ENCODE results near the gene ZNF726.
"Not testable (repeated sequence)": the region's sequence is repeated elsewhere in the genome, so short reads cannot be mapped to it uniquely, and the experiment has no call there.

The ZNF726 gene

GRCh38 chr19:23943411-23943810 is 28.7 kb downstream of the ZNF726 start:
- no peak for TF ChIP-seq CTCF (conservative IDR thresholded peaks at IDR 0.05; ENCODE audit: low read depth, low read length)
- no peak for DNase-seq (ENCODE audit: low read depth)
- H3K4me3 ChIP-seq (ENCODE audit: low read depth, low read length), result no peak overlapping the region

DNA sequence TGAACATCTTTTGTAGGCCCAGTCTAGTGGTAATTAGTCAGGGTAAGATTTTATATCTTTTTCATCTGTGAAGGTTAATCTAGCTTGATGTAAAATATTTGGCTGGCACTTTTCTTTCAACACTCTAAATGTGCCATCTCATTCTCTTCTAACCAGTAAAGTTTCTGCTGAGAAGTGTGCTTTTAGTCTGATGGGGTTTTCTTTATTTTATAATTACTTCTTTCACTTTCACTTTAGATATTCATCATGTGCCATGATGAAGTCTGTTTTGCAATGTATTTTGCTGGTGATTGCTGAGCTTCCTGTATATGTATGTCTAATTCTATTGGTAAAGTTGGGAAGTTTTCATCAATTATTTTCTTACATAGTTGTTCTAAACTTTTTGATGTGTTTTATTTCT is 31.9 kb downstream of the ZNF726 start:
- TF ChIP-seq CTCF (conservative IDR thresholded peaks at IDR 0.05; ENCODE audit: low read depth, low read length), result no peak
- DNase-seq (ENCODE audit: low read depth), result peak; percentile 31
- H3K4me3 ChIP-seq (ENCODE audit: low read depth, low read length), result no peak overlapping the region

- no peak for TF ChIP-seq CTCF (conservative IDR thresholded peaks at IDR 0.05; ENCODE audit: low read depth, low read length)
- no peak overlapping the region for H3K4me3 ChIP-seq (ENCODE audit: low read depth, low read length)
- peak; percentile 2 for DNase-seq (ENCODE audit: low read depth)
These were observed 34.9 kb downstream of the ZNF726 start for GRCh38 chr19:23949611-23950010.

- no peak for DNase-seq (ENCODE audit: low read depth)
- no peak for TF ChIP-seq CTCF (conservative IDR thresholded peaks at IDR 0.05; ENCODE audit: low read depth, low read length)
- H3K4me3 ChIP-seq (ENCODE audit: low read depth, low read length), result no peak overlapping the region
These were observed 41.4 kb downstream of the ZNF726 start for GRCh38 chr19:23956051-23956450.

- DNase-seq (ENCODE audit: low read depth), result peak; percentile 46
- H3K4me3 ChIP-seq (ENCODE audit: low read depth, low read length), result peak overlapping the region; percentile 12
- no peak for TF ChIP-seq CTCF (conservative IDR thresholded peaks at IDR 0.05; ENCODE audit: low read depth, low read length)
These were observed 43.1 kb downstream of the ZNF726 start for GRCh38 chr19:23957660-23958281.

DNA sequence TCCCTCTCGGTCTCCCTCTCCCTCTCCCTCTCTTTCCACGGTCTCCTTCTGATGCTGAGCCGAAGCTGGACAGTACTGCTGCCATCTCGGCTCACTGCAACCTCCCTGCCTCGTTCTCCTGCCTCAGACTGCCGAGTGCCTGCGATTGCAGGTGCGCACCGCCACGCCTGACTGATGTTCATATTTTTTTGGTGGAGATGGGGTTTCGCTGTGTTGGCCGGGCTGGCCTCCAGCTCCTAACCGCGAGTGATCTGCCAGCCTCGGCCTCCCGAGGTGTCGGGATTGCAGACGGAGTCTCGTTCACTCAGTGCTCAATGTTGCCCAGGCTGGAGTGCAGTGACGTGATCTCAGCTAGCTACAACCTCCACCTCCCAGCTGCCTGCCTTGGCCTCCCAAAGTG is 48.7 kb downstream of the ZNF726 start:
- DNase-seq (ENCODE audit: low read depth); H3K4me3 ChIP-seq (ENCODE audit: low read depth, low read length): not testable (repeated sequence)

DNA sequence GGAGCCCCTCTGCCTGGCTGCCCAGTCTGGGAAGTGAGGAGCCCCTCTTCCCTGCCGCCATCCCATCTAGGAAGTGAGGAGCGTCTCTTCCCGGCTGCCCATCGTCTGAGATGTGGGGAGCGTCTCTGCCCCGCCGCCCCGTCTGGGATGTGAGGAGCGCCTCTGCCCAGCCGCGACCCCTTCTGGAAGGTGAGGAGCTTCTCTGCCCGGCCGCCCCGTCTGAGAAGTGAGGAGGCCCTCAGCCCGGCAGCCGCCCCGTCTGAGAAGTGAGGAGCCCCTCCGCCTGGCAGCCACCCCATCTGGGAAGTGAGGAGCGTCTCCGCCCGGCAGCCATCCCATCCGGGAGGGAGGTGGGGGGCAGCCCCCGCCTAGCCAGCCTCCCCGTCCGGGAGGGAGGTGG is 49.2 kb downstream of the ZNF726 start:
- not testable (repeated sequence) for H3K4me3 ChIP-seq (ENCODE audit: low read depth, low read length); DNase-seq (ENCODE audit: low read depth)

DNA sequence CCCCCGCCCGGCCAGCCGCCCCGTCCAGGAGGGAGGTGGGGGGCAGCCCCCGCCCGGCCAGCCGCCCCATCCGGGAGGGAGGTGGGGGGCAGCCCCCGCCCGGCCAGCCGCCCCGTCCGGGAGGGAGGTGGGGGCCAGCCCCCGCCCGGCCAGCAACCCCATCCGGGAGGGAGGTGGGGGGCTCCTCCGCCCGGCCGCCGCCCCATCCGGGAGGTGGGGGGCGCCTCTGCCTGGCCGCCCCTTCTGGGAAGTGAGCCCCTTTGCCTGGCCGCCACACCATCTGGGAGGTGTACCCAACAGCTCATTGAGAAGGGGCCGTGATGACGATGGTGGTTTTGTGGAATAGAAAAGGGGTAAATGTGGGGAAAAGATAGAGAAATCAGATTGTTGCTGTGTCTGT is 49.6 kb downstream of the ZNF726 start:
- not testable (repeated sequence) for DNase-seq (ENCODE audit: low read depth)

DNA sequence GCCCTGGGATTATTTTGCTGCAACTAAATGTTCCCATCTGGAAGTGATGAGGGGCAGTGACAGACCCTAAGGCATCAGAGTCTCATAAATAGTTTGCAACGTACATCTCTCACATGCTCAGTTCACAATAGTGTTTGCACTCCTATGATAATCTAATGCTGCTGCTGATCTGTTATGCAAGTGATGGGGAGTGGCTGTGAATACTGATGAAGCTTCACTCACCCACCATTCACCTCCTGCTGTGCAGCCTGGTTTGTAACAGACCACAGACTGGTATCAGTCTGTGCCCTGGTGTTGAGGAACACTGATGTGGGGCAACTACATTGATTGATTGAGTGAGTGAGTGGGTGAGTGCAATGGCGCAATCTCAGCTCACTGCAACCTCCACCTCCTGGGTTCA is 54.9 kb downstream of the ZNF726 start:
- DNase-seq (ENCODE audit: low read depth), result no peak
- no peak overlapping the region for H3K4me3 ChIP-seq (ENCODE audit: low read depth, low read length)
- no peak for TF ChIP-seq CTCF (conservative IDR thresholded peaks at IDR 0.05; ENCODE audit: low read depth, low read length)

More for the DNA sequence above, 49.6 kb downstream of the ZNF726 start:
- H3K4me3 ChIP-seq (ENCODE audit: low read depth, low read length), result not testable (repeated sequence)
